Embryonic facial prominence (tissue), 1 donor: ENCODE data around the gene NHERF1.

Experiments used
- DNase-seq: peaks from one replicate; pipeline ENCODE4 v3.0.0-alpha.2; 2016; ENCODE audit errors: extremely low spot score

The NHERF1 gene

DNA sequence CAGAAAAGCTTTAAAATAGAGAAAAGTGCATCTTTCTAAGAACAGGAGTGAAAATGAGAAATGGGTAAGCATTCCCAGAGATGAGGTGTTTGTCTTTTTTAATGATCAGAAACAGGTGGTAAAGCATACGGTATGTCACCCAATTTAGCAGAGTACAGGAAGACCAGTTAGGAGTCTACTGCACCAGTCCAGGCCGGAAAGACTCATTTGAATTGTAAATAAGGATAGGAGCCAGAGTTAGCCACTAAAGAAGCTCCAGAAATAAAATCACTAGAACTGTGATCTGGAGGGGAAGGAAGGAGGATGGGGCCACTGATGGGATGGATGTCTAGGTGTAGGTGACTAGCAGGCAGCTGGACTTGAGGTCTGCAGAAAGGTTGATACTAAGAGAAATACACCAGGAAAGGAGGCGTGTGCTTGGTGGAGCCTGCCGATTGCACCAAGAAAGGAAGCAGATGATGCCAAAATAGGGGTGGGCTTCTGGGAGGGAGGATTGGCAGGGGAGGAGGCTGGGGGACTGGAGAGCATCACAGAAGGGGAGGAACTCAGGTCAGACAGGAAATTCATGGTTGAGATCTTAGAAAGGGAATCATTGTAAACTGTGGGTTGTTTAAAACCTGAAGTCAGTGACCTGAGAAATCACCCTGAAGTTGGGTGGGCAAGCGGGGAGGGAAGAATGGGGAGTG lies 35.8 kb downstream of the NHERF1 start:
- no peak for DNase-seq

DNA sequence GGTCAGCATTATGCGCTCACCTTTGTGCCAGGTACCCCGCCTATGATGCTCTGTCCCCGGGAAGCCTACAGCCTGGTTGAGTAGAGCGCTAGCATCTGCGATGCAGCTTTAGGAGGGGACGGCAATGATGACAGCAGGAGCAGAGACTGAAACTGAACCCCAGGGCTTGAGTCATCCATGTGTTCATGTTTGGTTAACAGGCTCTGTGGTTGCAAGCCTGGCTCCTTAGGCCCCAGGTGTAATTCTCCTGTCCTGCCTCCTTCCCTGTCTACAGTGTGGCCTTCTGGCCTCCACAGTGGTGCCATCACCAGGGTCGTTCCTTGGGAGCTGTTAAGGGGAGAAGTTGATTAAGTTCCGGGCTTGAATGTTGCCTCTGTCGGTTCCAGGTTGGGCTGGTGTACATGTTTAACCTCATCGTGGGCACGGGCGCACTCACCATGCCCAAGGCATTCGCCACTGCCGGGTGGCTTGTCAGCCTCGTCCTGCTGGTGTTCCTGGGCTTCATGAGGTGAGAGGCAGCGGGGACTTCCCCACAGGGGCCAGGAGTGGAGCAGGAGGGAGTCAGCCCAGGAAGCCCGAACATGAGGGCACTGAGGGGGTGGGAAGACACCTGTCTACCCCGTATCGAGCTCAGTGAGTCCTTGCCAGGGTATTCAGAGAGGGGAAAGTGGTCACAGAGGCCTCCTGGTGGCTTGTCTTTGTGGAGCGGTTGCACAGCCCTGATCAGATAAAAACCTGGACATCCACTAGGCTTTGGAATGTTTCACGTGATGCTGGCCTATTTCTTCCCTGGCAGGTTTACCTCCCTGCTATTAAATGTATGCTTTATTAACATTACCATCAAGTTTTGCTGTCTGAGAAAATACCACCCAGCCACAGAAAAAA lies 36.9 kb downstream of the NHERF1 start:
- DNase-seq: no peak

GRCh38 chr17:74785981-74786360 lies 37.5 kb downstream of the NHERF1 start:
- DNase-seq: no peak

DNA sequence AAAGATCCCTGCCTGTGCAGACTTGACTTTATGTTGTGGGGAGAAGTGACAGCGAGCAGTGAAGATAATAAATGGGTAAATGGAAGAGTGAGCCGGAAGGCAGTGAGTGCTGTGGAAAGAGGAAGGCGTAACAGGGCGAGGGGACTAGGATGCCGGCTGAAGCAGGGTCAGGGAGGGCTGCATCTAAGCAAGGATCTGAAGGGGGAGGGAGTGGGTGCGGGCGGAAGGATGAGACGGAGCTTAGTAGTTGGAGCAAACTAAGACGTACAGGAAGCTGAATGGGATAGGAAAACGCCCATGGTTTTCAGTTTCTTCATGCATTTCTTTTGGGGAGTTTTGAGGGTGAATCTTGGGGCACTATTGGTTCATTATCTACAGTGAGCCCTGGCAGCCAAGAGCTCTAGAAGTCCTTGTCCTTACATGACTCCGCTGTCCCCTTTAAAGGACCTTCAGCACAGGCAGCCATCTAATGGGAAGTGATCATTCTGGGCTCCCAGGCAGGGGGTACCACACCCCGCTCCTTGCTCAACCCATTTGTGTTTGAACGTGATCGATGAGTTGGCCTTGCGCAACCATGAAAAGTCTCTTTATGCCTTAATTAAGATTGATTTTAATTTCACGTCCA lies 38.1 kb downstream of the NHERF1 start:
- no peak for DNase-seq

- DNase-seq: no peak
These were observed 42.0 kb downstream of the NHERF1 start for GRCh38 chr17:74790161-74791058.

DNA sequence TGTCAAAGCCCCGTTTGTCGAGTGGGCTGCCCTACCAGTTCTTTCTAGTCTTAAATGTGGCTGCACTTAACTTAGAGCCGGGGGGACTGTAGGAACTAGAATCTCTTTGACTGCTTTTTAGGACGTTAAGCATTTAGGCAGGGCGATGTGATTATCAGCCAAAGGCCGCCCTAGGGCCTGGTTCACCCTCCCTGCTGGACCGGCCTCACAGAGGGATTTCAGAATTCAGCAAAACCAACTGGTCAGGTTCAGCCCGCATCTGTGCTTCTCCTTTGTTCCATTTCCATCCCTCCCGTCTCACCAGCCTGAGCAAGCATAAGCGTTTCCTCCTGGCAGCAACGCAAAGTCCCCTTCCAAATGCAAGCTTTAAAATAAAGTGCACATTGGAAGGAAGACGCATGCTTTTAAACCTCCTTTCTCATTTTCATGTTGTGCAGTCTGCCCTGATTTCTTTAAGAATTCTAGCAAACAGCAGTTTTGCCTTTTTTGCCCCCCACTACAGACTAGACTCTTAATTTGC lies 44.2 kb downstream of the NHERF1 start:
- no peak for DNase-seq

DNA sequence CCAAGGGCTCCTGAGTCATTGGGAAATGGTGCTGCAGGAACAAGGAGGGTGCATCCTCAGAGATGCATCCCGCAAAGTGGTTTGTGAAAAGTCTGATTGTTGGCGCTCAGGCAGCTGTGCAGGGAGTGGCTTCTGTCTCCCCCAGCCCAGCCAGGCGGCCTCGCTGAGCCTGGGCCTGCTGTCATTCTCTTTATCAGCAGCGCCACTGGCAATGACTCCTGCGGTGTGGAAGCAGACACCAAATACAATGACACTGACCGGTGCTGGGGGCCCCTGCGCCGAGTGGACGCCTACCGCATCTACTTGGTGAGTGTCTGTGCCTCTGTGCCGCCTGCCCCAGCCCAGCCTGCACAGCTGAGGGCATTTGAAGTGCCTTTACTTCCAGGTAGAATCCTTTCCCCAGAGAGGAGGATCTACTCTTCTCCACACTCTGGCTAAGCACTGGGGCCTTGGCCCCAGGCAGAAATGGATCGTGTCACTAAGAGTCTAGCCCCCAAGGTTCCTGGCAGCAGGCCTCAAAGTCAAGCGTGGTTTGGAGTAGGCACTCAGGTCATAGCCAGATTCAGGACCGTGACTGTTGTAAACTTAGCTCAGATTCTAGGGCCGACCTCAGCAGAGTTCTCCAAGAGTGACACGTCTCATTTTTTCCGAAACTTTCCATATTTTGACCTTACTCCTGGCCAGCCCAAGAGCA lies 47.0 kb downstream of the NHERF1 start:
- DNase-seq: no peak

- no peak for DNase-seq
These were observed 47.8 kb downstream of the NHERF1 start for GRCh38 chr17:74796211-74796610.

- no peak for DNase-seq
These were observed 48.4 kb downstream of the NHERF1 start for GRCh38 chr17:74796866-74797265.

- no peak for DNase-seq
These were observed 49.4 kb downstream of the NHERF1 start for GRCh38 chr17:74797824-74798223.

- no peak for DNase-seq
These were observed 49.8 kb downstream of the NHERF1 start for GRCh38 chr17:74798239-74798707.

DNA sequence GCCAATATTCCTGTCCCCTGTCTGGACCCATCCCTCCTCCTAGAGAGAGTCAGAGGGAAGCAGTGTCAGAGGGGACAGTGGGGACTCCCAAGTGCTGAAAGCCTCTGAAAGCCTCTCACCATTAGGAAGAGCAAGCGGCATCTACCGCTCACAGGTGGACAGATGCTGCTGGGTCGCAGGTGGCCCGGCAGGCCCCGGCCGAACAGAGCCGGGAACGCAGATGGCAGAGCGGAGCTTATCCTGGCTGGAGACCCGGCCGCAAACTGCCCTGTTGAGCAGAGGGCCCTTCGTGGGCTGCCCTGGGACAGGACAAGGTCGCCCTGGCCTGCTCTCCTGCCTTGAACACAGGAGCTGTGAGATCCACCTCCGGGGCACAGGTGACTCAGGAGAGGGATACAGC lies 50.7 kb downstream of the NHERF1 start:
- no peak for DNase-seq

DNA sequence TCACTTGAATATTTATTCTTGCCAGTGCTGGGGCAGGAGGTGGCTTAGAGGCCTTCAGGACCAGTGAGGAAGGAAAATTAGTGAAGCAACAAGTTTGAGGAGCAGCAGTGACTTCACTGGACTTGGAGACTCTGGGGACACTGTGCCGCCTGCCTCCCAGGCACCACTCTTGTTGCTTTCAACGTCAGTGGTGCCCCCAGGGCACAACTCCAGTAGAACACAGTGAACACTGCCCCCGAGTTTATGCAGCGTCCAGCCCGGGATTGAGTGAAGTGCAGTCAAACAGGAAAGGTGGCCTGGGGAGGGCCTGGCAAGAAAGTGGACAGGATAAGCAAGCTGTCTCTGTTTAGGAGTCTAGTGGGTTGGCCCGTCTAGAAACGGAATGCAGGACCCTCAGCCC lies 52.1 kb downstream of the NHERF1 start:
- DNase-seq: no peak

DNA sequence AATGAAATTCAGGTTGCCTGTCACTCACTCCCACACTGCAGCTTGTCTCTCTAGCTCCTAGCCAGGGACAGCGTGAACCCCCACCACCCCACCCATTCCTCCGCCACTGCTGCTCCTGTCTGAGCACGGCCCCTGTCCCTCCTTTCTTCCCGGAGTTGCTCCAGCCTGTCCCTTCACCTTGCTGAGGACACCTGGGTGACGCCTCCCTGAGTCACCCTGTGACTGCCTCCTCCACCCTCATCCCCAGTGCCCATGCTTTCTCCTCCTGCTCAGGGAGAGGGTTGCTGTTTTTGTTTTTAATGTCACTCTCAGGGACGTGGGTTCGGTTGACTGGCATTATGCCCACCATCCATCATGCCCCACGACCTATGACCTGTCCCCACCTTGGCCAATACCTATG lies 53.5 kb downstream of the NHERF1 start:
- DNase-seq: no peak

GRCh38 chr17:74803388-74803930 lies 55.0 kb downstream of the NHERF1 start:
- DNase-seq: no peak

DNA sequence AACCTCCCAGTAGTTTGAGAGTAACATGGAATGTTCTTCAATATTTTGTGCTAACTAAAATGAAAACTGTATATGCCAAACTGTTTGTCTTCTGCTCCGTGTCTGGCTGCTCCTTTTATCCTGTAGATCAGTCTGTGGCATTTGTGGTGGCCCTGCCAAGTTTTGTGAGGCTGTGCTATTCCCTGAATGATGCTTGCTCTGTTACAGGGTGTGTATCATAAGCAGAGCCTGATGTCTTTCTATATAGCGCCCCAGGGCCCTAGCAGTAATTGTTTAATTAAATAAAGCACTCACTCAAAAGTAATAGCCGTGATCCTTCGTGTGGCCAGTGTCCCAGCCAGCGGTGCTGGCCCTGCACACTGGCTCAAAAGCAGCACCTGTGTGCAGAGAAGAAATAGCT lies 55.5 kb downstream of the NHERF1 start:
- DNase-seq: no peak

DNA sequence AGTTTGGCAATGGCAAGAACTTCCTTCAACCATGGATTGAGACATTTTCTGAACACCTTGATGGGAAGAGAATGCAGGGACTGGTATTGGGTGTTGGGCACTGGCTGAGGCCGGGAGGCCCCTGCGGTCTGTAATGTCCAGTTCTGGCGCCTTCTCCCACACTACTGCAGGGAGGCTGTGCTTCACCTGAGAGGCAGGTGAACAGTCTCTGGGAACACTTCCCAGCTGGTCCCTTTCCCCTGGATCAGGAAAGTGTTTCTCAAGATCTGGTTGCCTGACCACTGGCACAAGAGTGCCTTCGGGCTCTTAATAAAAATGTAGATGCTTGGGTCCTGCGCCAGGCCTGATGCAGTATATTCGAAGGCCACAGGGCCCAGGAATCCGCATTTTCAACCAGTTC lies 56.3 kb downstream of the NHERF1 start:
- DNase-seq: no peak

DNA sequence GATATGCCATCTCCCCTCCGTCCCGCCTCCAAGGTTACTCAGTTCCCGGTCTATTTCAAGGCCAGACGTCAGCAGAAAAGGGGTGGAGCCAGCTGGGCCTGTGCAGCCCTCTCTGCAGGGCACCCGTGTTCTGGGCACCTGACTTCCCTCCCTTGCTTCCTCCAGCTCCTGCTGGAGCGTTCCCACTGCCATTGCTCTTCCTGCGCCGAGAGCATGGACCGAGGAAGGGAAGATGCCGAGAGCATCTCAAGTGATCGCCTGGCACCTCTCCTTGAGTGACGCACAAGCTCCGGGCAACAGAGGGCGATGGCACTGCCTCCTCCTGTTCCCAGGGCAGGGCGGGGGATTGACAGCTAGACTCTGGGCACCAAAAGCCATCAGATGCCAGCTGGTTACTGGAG lies 57.2 kb downstream of the NHERF1 start:
- no peak for DNase-seq

- DNase-seq: no peak
These were observed 57.9 kb downstream of the NHERF1 start for GRCh38 chr17:74806334-74806733.

GRCh38 chr17:74807441-74807840 lies 59.0 kb downstream of the NHERF1 start:
- no peak for DNase-seq

GRCh38 chr17:74807925-74808324 lies 59.5 kb downstream of the NHERF1 start:
- DNase-seq: no peak
